Testis (tissue), 2 donors: Measurements from ENCODE around the gene LAD1.

Experiments
- CTCF ChIP-seq, 3 experiments: fragments of 450-650 bp in 2 of 3; fragments of 200-600 bp in 1 of 3; sonication (generic) in 1 of 3; IDR thresholded peaks; one replicate each; pipeline ENCODE4 v1.5.1; 2016 to 2019; ENCODE audit warnings: antibody characterized with exemption in 3 of 3, mild to moderate bottlenecking in 2 of 3, moderate library complexity in 1 of 3
- POLR2A ChIP-seq: fragments of 450-650 bp; IDR thresholded peaks from one replicate; pipeline ENCODE4 v1.6.1; 2017; ENCODE audit warnings: antibody characterized with exemption, mild to moderate bottlenecking, moderate library complexity

- TF ChIP-seq POLR2A, result no peak
- TF ChIP-seq CTCF (IDR thresholded peaks at IDR 0.05), result no peak
These were observed 3.2 kb downstream of the LAD1 start for GRCh38 chr1:201395936-201396335.
